Activated naive CD8-positive, alpha-beta T cell treated with anti-CD3 and anti-CD28 coated beads, Interleukin-2, amount 50 U/mL, for 16 hours (primary cell): ENCODE data around the gene RNF41.
"Not testable (repeated sequence)": the region's sequence is repeated elsewhere in the genome, so short reads cannot be mapped to it uniquely, and the experiment has no call there.

Experiments
- DNase-seq: peaks from one replicate; pipeline ENCODE4 v3.0.0-alpha.2; 2020; ENCODE audit warnings: low read depth, low spot score

Gene RNF41

DNA sequence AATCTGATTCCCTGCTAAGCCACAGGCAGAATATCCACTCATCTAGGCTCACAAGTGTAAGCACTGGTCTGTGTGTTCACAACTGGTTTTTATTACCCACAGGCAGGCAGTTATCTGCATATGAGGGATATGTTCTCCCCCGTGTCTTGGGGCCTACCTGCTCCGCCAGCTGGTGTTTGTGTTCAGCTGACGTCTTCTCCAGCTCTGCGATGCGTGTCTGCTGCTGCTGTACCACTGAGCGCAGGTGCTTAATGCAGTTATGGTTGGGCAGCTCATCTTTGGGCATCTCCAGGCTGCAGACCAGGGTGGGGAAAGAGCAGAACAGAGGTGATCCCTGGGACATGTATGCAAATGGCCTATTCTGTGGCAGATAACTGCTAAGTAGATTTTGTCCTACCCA is 13.7 kb downstream of the RNF41 start:
- DNase-seq, result no peak

GRCh38 chr12:56206452-56207166 is 15.1 kb downstream of the RNF41 start:
- DNase-seq, result no peak

DNA sequence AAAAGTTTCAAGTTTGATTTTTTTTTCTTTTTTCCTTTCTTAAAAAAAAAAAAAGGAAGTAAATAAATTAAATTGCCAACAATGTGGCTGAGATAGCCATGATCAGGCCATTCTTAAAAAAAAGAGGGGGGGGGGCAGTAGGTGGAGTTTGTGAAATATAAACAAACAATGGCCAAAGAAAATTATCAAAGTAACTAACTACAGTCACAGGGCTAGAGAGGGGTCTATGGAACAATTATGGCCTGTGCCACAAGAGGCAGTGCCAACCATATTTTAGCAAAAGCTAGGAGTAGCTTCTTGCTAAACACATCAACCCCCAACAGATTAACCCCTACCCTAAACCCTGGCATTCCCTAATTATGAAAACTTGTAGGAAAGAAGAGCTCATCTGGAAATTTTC is 16.3 kb downstream of the RNF41 start:
- DNase-seq, result no peak

GRCh38 chr12:56204275-56204674 is 17.4 kb downstream of the RNF41 start:
- no peak for DNase-seq

DNA sequence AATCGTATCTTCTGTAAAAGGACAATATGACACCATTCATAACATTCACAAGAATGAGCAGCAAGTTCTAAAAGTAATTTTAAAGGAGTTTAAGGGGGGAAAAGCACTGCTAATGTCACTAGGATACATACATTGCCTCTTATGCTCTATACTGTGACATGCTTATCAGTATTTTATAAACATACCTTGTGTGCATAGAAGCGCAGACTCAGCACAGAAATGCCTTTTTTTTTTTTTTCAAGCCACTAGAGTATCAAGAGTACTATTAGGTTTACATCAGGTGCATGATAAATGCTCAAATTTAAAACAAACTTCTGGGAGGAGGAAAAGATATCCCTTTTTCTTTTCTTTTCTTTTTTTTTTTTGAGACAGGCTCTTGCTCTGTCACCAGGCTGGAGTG is 18.9 kb downstream of the RNF41 start:
- no peak for DNase-seq

GRCh38 chr12:56202366-56202765 is 19.4 kb downstream of the RNF41 start:
- DNase-seq, result no peak

DNA sequence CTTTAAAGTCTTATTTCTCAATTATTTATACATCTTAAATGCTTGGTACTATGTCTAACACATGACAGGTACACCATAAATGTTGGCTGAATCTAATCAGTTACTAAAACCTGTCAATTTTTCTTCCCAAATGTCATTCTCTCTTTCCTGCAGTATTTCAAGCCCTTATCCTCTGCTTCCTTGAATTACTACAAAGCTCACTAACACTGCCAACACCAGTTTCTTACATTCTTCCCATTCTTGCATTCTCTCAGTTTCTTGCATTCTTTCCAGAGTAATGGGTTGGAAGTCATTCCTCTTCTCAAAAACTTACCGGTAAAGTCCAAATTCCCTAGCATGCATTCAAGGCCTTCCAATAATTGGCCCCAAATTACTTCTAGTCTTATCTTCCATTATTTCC is 22.9 kb downstream of the RNF41 start:
- DNase-seq, result no peak

DNA sequence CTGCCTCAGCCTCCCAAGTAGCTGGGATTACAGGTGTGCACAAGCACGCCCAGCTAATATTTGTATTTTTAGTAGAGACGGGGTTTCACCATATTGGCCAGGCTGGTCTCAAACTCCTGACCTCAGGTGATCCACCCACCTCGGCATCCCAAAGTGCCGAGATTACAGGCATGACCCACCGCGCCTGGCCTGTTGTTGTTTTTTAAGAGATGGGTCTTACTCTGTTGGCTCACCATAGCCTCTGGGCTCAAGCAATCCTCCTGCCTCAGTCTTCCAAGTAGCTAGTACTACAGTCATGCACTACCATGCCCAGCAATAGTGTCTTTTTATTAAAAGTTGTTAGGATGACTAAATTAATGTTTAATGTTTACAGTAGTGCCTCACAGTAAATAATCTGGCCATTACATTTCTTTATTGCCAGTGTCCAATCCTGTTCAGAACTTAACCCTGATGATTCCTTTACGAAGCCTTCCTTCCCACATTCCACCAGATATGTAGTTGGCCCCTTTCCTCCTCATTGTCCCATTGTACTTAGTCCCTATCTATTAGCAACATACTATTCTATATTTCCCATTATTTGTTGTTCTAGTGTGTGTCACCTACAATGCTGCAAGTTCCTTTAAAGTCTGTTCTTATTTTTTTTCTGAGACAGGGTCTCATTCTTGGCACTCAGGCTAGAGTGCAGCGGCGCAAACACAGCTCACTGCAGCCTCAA is 23.6 kb downstream of the RNF41 start:
- DNase-seq, result no peak

DNA sequence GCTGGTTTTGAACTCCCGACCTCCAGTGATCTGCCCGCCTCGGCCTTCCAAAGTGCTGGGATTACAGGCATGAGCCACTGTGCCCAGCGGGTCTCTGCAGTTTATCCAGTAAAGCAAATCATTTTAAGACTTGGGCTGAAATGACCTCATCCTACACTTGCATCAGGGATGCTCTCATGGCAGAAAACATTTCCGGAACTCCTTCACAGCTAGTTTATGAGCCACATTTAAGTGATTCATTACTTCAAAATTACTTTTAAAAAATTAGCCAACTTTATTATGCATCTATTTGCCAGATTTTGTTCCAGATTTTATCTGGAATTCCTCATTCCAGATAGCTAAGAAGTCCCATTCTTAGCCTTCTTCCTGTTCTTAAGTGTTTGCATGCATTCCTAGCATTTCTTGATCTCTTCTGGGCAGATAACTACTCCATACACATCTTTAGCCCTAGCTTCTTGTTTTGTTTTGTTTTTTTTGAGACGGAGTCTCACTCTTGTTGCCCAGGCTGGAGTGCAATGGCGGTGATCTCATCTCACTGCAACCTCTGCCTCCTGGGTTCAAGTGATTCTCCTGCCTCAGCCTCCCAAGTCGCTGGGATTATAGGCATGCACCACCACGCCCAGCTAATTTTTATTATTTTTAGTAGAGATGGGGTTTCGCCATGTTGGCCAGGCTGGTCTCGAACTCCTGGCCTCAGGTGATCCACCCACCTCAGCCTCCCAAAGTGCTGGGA is 24.7 kb downstream of the RNF41 start:
- DNase-seq, result not testable (repeated sequence)

DNA sequence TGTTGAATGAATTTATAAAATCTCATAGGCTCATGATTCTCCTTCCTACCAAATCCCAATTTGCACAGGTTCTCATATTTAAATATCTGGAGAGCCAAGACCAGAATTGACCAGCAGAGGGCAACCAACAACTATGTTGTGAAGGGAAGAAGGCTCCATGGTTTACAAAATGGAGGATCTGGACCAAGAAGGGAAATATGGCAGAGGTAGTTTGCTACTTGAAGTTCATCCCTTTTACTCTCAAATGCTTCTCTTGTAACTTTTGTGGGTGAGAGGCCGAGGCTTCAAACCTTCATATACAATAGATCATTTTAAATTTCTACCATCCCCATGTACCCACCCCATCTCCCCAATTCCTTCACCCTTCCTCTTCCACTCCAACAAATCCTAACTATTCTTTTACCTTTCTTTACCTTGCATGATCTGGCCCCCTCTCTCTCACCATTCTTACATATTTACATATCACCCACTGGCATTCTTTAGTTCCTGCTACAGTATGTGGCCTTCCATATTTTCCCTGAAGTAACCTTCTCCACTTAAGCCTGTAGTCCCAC is 28.6 kb downstream of the RNF41 start:
- peak; percentile 46 for DNase-seq

- DNase-seq, result no peak
Observed at GRCh38 chr12:56192582-56192981, 29.1 kb downstream of the RNF41 start.

DNA sequence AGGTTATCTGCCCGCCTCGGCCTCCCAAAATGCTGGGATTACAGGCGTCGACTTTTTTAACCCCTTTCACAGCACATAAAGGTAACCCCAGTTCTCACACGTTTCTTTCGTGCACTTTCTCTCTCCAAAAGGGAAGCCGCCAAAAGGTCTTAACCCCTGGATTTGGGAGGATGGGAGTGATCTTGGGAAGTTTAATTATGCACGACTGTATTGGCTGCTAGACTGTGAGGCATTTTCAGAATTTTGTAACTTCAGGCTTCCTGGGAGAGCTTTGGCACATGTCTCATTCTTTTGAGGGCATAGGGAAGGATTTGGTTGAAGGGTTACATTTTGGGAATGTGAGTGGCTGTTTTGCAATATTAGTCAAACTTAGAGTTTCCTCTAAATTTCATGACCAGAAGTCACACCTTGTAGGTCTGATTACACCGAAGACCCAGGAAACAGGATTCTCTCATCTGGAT is 31.0 kb downstream of the RNF41 start:
- DNase-seq, result no peak

GRCh38 chr12:56189918-56190694 is 31.6 kb downstream of the RNF41 start:
- peak; percentile 69 for DNase-seq

GRCh38 chr12:56189099-56189917 is 32.4 kb downstream of the RNF41 start, which contains the start of gene SMARCC2:
TSS of gene SMARCC2 (minus strand) at chr12:56189483. CDS start at chr12:56189461, 22 bp downstream.
- peak; percentile 65 for DNase-seq

- no peak for DNase-seq
Observed at GRCh38 chr12:56188778-56189098, 33.0 kb downstream of the RNF41 start.

DNA sequence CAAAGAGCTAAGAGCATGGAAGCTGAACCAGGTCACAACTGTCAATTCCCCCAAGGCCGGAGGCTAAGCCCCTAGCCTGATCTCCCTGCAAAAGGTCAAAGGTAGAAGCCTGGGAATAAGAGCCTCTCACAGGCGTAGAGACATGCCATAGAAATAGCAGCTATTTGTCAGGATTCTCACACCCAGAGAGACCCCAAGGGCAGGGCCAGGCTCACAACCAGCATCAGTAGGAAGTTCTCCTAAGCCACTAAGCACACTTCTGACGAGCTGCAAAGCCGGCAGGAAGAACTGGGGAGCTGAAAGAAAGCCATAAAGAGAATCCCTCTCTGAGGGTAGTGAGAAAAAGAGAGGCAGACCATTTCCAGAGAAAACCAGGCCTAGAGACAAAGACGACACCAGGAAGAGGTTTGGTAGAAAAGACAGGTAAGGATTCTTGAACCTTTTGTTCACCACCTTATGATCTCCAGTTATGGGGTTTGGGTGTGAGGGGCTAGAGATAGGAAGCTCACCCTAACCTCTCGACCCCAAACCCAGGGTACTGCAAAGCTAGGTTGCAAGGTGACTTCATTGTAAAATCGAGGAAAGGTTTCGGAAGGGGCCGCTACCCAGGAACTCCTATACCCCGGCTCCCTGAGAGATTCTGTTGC is 33.5 kb downstream of the RNF41 start:
- no peak for DNase-seq

GRCh38 chr12:56186957-56187356 is 34.8 kb downstream of the RNF41 start:
- DNase-seq, result no peak

GRCh38 chr12:56178347-56178746 is 43.4 kb downstream of the RNF41 start:
- DNase-seq, result no peak

- no peak for DNase-seq
Observed at GRCh38 chr12:56172839-56173238, 48.9 kb downstream of the RNF41 start.

GRCh38 chr12:56169229-56169759 is 52.4 kb downstream of the RNF41 start:
- DNase-seq, result no peak
